EL (cell line): ENCODE results near the gene INVS.
"Not testable (repeated sequence)": the region's sequence is repeated elsewhere in the genome, so short reads cannot be mapped to it uniquely, and the experiment has no call there.

Experiments used
- DNase-seq: peaks from one replicate; pipeline ENCODE4 v3.0.0-alpha.2; 2016

Gene INVS

GRCh38 chr9:100098887-100099721, at the start of gene INVS, which contains the start of gene ERP44:
Gene INVS (plus strand): TSS chr9:100099243. CDS start chr9:100104522, 5,279 bp downstream.
Gene ERP44 (minus strand): TSS chr9:100099000. CDS start chr9:100098840, 160 bp downstream.
- peak; percentile 100 for DNase-seq

- DNase-seq: no peak
Measured at GRCh38 chr9:100049551-100049950, 49.5 kb upstream of the INVS start.

DNA sequence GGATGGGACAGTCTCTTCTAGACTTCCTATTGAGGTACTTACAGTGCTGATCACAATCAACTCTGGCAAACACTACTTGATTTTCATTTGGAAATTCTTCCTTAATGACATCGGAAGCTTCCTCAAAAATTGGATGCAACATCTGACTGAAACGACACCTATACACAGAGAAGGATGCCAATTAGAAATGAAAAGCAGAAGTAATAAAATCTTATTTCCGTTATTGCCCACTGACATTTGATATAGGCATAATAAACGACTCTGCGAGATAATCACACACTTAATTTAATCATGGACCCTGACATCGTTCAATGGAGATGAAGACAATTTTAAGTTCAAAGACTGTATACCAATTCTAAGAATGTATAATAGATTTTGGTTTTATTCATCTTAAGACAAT, 46.7 kb upstream of the INVS start:
- DNase-seq: no peak

DNA sequence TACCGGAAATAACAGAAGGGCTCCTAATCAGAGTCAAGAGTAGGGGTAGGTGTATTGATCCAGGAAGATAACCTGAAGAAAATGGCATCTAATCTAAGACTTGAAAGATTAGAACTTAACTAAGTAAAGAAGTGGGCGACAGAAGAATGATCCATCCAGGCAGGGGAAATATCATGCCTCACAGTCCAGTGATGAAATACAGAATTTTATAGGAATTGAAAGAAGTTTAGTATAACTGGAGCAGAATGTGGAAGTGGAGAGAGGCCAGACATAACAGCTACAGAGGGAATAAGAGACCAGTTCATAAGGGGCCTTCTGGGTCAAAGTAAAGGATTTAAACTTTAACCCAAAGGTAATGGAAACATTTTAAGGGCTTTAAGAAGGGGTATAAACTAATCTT, 42.5 kb upstream of the INVS start:
- no peak for DNase-seq

GRCh38 chr9:100057624-100058023, 41.4 kb upstream of the INVS start:
- no peak for DNase-seq

- no peak for DNase-seq
Measured at GRCh38 chr9:100058699-100059579, 40.1 kb upstream of the INVS start.

GRCh38 chr9:100062683-100063082, 36.4 kb upstream of the INVS start:
- DNase-seq: not testable (repeated sequence)

- DNase-seq: no peak
Measured at GRCh38 chr9:100063185-100063584, 35.9 kb upstream of the INVS start.

DNA sequence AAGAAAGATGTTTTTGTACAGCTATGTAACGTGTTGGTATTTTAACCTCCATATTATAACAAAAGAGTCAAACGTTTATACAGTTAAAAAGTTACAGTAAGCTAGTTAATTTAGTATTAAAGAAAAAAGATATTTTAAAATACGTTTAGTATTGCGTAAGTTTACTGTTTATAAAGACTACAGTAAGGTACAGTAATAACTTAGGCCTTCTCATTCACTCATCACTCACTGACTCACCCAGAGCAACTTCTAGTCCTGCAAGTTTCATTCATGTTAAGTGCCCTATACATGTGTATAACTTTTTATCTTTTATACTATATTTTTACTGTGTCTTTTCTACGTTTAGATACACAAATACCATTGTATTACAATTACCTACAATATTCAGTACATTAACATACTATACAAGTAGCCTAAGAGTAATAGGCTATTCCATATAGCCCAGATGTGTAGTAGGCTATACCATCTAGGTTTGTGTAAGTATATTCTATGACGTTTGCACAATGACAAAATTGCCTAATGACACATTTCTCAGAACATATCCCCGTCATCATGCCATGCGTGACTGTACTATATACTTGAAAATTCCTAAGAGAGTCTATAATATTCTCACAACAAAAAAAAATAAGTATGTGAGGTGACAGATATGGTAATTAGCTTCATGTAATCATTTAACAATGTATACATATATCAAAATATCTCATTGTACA, 34.0 kb upstream of the INVS start:
- peak; percentile 78 for DNase-seq

DNA sequence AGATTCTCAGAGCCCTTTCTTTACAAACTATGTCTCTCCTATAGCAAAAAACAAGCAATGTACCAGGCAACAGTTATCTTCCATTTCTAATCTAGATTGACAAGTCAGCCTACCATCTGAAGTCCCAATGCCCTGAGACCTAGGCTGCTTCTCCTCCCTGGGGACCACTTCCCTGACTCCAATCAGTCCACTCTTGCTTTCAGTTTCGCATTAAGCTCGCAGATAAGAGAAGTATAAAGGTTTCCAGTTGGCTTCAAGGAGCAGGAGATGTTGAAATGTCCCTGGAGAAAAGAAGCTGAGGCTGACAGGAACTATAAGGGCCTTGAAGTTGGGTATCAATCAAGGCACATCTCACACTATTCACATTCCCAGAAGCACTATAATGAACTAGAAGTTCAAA, 32.5 kb upstream of the INVS start:
- peak; percentile 20 for DNase-seq

GRCh38 chr9:100067990-100068389, 31.1 kb upstream of the INVS start:
- DNase-seq: not testable (repeated sequence)

DNA sequence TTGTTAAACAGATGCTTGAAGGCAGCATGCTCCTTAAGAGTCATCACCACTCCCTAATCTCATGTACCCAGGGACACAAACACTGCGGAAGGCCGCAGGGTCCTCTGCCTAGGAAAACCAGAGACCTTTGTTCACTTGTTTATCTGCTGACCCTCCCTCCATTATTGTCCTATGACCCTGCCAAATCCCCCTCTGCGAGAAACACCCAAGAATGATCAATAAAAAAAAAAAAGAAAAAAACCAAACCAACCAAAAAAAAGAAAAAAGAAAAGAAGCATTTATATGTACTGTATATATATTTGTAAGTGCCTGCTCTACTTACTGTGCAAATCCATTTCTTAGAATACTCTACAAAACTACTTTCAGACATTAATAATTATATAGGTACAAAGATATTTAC, 30.0 kb upstream of the INVS start:
- not testable (repeated sequence) for DNase-seq

DNA sequence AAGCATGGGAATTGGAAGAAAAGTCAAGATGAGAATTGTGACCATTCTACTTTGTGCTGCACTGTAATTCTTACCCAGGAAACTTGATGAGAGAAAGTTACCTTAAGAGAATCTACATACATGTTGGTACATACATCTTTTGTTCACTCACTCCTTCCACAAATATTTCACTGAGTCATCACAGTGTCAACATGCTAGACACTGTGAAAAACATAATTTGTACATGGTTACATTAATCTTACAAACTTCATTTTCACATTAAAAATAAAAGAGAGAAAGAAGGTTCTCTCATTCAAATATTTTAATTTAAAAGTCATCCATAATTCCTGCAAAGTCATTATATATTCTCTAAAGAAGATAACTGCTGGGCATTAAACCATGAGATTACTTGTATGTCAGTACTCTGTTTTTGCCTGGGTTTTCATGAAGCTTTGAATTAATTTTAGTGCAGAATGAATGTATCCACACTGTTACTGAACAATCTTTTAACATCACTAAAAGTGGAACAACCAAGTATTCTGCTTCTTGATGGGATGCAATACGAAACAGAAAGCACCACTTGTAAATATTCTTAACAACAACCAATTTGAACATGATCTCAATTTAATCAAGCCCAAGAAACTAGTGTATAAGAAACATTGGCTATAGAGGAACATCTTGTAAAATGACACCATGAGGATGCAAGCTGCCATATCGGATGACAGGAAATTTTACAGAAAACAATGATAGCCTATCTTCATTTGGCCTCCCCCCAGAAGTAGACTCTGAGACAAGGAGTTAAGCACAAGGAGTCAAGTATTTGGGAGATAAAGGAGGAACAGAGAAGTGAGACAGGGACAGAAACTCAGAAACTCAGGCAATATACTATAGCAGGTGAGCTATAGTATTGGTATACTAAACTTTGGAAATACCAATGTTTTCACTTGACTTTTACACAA, 28.7 kb upstream of the INVS start:
- DNase-seq: no peak

- no peak for DNase-seq
Measured at GRCh38 chr9:100071271-100071670, 27.8 kb upstream of the INVS start.

DNA sequence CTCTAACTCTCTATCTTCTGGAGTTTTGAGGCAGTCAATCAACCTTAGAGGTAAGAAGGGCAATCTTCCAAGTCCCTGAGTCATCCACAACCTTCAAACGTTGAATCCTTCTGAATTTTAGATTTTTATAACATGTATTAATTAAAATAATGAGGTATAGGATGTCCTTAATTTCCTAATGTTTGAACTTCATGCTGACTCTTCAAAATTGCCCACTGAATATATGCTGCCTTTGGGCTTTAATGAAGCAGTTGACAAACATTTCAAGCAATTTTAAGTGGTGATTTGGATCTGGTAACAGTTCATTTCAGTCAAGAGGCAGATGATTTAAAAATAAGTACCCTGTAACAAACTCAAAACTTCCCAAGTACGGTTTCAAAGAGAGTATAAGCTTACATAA, 26.2 kb upstream of the INVS start:
- DNase-seq: no peak

DNA sequence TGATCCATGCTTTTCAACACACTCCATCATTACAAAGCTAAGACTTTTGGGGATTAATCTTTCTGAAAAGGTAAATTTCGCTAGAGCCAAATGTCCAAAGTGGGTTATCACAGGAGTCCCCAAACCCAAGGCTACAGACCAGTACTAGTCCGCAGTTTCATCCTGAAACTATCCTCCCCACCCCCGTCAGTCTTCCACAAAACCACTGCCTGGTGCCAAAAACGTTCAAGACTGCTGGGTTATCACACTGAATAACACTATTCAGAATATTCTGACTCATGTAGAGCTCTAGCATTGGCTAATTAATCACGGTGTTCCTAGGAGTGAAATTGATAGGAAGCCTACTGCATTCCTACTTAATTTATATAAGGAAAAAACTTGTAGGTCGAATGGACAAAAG, 24.9 kb upstream of the INVS start:
- DNase-seq: no peak

GRCh38 chr9:100074989-100075388, 24.1 kb upstream of the INVS start:
- DNase-seq: no peak

GRCh38 chr9:100076256-100076655, 22.8 kb upstream of the INVS start:
- DNase-seq: not testable (repeated sequence)

GRCh38 chr9:100082782-100083181, 16.3 kb upstream of the INVS start:
- DNase-seq: peak; percentile 53

GRCh38 chr9:100083448-100084127, 15.5 kb upstream of the INVS start:
- no peak for DNase-seq

DNA sequence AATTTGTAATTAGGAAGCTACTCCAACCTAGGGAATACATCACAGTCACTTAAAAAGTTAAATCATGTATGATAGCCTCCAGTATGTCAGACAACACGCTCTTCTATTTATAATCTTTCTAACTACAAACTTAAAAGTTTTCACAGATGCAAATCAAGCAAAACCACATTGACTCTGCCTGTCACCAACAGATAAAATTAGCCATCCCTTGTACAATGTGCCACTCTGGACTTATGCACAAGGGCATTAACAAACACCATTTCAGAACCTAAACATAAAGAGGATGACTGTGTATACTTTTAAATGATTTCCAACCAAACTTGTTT, 15.0 kb upstream of the INVS start:
- no peak for DNase-seq

- no peak for DNase-seq
Measured at GRCh38 chr9:100084734-100085133, 14.3 kb upstream of the INVS start.
